GM21737 (cell line): ENCODE results near the gene GOLPH3.
"Not testable (repeated sequence)": the region's sequence is repeated elsewhere in the genome, so short reads cannot be mapped to it uniquely, and the experiment has no call there.

Experiments used
- ATAC-seq: cut with Tn5 transposase; IDR thresholded peaks from one replicate; pipeline ENCODE4 v1.9.1; 2021; ENCODE audit warnings: mild to moderate bottlenecking, moderate library complexity; ENCODE audit not compliant: unreplicated experiment

The GOLPH3 gene

DNA sequence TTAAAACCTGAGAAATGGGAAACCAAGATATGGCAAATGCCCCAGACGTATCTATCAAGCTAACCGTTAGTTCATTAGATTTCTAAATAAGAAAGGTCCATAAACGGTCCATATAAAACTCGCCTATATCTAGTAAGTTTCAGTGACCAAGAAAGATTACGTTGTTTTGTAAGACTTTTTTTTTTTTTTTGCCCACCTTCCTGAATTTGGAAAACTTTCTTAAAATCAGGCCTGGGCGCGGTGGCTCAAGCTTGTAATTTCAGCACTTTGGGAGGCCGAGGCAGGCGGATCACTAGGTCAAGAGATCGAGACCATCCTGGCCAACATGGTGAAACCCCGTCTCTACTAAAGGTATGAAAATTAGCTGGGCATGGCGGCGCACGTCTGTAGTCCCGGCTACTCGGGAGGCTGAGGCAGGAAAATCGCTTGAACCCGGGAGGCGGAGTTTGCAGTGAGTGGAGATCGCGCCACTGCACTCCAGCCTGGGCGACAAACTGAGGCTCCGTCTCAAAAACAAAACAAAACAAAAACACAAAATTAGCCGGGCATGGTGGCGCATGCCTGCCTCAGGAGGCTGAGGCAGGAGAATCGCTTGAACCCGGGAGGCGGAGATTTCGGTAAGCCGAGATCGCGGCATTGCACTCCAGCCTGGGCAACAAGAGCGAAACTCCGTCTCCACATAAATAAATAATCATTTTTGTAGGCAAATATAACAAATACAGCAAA lies 1.8 kb downstream of the GOLPH3 start:
- ATAC-seq = not testable (repeated sequence)

DNA sequence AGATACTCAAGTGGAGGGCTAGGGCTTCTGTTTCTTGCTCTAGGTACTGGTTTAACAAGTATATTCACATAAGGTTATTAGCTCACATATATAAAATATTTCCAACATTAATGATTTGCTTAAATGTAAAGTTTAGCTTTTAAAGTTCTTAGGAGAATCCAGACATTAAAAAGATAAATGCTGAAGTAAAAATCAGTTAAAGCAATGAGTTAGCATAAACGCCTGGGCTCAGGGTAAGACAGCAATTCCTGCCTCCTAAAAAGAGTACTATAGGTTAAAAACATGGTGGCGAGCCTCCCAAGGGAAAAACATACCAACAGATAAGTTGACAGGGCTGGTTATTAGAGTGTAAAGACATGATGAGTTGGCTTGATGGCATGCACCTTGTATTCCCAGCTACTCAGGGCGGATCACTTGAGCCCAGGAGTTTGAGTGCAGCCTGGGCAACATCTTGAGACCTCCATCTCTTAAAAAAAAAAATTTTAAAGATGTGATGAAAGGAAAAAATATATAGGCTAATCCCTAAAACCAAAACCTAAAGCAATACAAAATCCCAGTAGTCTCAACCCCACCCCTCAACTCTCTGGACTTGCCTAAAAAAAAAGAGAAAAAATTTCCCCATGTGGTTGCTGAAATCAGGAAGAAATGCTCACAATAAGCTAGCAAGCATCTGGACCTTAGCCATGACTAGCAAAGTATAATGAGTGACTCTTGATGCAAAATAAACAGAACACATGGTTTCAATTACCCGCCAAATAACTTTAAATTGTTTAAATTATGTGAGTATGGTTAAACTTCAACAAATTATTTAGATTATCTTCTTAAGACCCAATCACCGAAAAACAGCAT lies 3.6 kb downstream of the GOLPH3 start:
- no peak for ATAC-seq

DNA sequence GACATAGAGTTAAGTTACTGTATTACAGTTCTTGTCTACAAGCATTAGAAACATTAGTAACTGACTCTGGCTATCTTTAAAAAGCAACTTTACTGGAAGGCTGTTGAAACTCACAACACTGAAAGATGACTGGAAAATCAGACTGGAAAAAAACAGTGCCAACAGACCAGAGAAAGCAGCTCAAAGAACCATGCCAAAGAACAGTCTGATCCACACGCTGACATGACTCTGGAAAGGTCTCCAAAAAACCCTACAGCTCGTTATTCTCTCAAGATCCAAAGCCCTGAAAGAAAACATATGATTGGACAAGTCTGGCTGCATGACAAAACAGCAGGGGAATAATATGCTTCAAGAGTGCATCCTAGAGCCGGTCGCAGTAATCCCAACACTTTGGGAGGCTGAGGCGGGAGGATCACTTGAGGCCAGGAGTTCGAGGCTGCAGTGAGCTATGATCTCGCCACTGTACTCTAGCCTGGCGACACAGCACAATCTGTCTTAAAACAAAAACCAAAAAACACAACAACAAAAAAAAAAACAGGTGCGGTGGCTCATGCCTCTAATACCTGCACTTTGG lies 5.6 kb downstream of the GOLPH3 start:
- no peak for ATAC-seq

DNA sequence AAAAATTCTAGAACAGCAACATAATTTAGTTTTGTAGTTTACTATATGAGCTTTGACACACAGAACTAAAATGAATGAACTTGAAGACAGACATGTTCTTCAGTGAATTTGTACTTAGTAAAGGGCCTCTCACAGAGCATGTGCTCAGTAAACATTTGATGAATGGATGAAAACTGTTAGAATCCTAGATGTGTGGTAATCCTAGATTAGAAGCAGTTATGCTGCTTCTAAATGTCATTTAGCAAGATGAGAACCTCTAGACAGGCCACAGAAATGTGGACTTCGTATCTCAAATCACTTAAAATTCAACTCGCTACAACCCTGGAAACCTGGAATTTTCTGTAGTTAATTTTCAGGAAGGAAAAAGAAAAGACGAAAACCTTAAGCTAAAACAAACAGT lies 8.5 kb downstream of the GOLPH3 start:
- ATAC-seq = no peak

DNA sequence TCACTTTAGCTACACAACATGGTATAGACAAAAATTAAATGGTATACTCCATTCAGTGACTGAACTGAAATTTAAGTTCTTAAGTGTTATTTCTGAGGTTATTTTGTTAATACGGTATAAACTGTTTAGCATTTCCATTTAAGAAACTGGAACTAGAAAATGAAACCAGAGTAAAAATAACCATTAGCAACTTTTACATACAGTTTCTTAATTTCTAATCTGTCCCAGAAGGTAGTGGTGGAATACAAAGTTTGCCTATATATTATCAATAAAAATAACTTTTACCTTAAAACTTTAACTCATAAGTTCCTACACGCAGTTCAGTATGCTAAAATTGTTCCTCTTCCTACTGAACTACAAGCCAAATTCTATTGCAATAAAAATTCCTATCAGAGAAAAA lies 10.3 kb downstream of the GOLPH3 start:
- ATAC-seq = no peak

DNA sequence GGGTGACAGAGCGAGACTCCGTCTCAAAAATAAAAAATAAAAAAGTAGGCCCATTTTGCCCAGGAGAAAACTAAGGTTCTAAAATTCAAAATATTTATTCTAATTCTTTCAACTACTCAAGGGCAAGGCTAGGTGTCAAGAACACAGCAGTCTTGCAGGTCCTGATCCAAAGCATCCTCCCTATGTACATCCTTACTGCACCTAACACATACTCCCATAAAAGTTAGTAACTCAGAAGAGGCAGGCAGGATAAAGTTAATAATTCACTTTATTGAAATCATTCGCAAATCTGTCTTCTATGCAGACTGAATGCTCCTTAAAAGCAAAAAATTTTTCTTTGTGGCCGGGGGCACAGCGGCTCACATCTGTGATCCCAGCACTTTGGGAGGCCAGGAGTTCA lies 11.1 kb downstream of the GOLPH3 start:
- no peak for ATAC-seq

DNA sequence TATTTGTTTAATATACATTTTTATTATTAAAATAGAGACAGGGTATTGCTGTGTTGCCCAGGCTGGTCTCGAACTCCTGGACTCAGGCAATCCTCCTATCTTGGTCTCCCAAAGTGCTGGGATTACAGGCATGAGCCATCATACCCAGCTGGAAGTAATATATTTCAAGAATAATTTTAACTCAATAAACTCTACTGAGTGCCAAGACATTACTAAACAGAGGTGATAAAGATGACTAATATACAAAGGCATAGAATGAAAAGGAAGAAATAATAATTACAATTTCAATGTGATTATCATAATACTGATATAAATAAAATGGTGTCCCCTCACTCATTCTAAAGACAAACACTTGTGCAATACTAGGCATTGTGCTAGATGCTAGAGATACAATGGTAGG lies 13.9 kb downstream of the GOLPH3 start:
- no peak for ATAC-seq

DNA sequence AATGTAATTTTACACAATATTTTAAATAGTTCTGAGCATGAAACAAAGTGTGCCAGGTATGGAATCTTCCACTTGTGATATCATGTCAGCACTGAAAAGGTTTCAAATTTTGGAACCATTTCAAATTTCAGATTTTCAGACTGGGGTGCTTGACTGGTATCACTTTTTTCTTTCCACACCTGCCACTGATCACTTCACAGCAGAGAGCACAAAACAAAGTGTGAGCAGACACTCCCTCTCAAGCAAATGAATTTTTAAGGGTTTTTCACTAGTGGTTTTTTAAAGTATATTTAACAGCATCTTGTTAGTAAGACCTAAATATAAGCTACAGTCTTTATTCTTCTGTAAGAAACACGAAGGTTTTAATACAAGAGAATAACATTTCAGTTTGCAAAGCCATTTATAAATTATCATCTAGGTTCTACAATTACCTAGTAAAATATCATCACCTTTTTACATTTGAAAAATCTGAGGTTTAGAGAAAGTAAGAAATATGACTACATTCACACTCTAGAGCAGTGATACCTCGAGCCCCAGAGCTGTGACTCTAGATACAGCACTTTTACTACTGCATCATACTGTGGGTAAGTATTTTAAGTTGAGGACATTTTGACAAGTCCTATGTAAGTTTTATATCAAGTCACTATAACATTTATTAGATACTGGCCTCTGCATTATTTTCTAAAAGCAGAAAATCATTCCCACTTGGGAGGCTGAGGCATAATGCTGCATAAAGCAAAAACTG lies 14.6 kb downstream of the GOLPH3 start:
- no peak for ATAC-seq

DNA sequence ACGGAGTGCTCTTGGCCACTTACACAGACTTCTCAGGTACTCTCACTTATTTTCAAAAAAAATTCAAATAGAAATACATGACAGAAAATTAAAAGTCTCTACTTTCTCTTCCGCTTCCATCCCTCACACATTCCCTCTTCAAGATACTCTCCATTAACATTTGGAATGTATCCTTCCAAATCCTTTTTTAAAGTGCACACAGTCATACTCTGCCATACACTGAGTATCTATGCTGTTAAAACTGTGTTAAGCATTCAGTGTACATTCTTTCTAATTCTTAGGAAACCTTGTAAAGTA lies 15.5 kb downstream of the GOLPH3 start:
- ATAC-seq = no peak

DNA sequence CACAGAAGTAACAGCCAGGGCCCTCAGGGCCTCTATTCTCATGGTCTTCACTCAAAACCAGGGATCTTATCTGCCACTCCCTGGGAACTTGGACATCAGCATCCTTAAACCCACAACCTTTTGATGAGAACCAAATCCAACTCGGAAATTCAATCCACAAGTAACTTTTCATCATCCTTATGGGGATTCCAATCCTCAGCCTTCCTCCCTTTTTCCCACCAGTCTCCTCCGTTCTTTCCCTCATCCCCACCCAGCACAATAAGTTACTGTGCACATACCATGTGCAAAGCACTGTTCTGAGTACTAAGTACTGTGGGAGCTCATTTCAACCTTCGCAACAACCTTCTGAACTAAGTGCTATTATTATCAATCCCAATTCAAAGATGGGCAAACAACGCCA lies 17.0 kb downstream of the GOLPH3 start:
- ATAC-seq = no peak

DNA sequence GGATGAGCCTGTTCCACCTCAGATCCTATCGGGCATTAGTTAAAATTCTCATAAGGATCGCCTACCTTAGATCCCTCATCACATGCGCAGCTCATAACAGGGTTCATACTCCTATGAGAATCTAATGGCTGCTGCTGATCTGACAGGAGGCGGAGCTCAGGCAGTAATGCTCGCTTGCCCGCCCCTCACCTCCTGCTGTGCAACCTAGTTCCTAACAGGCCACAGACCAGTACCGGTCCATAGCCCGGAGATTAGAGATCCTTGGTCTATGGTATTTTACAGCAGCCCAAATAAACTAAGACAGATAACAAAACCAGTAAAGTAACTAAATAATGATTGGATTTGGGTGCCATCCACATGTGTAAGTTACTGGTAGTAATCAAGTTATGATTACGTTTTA lies 17.5 kb downstream of the GOLPH3 start:
- ATAC-seq = no peak

DNA sequence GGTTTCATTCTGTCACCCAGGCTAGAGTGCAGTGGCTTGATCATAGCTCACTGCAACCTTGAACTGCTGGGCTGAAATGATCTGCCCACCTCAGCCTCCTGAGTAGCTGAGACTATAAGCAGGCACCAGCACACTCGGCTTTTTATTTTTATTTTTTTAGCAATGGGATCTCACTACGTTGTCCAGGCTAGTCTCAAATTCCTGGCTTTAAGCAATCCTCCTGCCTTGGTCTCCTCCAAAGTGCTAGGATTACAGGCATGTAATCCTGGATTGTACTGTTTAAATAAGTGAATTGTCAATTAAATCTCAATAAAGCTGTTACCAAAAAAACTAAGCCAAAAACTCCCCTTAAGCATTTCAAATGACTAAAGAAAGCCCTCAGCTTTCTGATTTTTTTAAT lies 18.9 kb downstream of the GOLPH3 start:
- no peak for ATAC-seq

DNA sequence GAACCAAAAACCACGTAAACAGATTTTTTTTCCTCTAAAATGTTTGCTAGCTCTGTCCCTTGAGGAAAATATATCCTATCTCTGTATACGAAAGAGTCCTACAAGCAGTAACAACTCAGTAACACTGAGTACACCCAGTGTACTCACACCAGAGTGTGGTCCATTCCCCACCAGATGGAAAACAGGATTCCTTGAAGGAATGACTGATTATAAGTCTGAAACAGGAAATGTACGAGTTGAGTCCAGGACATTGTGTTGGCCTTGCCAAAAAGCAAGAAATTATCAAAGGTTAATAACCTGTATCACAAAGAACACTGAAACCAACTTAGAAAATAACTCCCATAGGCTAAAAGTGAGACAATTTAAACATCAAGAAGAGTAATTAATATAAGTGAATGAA lies 20.4 kb downstream of the GOLPH3 start:
- ATAC-seq = no peak

DNA sequence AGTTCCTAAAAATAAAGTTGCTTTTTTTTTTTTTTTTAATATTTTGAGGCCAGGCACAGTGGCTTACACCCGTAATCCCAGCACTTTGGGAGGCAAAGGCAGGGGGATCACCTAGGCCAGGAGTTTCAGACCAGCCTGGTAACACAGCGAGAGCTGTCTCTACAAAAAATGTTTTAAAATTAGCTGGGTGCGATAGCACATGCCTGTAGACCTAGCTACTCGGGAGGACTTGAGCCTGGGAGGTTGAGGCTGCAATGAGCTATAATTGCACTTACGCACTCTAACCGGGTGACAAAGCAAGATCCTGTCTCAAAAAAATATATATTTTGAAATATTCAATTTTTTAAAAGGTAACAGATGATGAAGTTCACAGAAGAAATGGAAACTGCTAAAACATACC lies 22.9 kb downstream of the GOLPH3 start:
- no peak for ATAC-seq

DNA sequence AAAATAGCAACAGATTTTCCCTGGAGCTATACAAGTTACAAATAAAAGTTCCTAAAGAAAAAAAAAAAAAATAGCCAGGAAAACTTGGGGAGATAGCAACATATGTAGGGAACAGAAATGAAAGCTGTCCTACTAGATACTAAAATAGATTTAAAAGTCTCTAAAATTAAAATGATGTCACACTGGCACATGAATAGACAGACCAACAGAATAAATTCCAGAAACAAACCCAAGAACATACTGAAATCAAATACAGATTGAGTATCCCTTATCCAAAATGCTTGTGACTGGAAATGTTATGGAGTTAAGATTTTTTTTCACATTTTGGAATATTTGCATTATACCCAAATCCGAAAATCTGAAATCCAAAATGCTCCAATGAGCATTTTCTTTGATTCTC lies 23.8 kb downstream of the GOLPH3 start:
- ATAC-seq = no peak

DNA sequence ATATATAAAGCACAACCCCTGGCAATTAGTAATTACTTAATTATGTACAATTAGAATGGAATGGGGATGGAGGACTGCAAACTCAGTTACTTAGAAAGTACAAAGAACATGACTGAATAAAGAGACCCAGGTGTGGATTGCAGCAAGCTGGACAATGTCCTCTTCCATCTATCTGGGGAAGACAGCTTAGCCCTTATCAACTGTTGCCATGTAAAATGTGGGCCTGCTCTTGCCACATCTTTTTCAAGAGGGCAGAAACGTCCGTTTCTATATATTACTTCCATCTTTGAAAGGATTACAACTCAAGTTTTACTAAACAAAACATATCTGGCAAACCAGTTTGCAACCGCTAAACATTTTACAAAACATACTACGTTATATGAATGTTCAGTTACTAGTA lies 26.2 kb downstream of the GOLPH3 start:
- no peak for ATAC-seq

DNA sequence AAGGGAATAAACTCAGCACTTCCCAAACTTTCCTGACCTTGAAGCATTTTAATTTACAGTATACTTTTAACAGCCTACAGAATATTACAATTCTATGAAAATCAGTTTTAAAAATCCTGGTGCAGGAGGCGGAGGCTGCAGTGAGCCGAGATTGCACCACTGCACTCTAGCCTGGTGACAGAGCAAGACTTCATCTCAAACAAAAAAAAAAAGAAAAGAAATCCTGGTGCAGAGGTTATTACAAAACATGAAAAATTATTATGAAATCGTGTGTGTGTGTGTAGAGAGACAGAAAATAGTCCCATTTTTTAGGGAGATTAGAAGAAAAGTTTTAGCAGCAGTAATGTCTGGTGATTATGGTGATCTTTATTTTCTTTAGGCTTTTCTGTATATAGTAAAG lies 26.9 kb downstream of the GOLPH3 start:
- ATAC-seq = no peak

DNA sequence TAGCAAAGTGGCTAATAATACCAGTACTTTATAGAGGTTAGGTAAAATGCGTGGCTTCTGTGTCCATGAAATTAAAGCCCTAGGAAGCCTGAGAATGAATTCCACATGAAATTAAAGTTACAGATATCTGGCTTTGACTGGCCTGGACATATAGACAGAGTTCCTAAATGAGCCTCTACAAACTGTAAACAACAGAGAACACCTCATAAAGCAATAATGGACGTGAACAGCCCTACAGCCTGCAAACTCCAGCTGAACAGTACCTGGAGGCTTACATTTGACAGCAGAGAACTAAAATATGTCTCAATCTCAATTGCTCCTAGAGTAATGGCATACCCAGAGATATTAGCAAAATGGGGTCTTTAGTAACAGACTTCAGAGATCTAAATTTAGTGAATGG lies 28.7 kb downstream of the GOLPH3 start:
- ATAC-seq = no peak

DNA sequence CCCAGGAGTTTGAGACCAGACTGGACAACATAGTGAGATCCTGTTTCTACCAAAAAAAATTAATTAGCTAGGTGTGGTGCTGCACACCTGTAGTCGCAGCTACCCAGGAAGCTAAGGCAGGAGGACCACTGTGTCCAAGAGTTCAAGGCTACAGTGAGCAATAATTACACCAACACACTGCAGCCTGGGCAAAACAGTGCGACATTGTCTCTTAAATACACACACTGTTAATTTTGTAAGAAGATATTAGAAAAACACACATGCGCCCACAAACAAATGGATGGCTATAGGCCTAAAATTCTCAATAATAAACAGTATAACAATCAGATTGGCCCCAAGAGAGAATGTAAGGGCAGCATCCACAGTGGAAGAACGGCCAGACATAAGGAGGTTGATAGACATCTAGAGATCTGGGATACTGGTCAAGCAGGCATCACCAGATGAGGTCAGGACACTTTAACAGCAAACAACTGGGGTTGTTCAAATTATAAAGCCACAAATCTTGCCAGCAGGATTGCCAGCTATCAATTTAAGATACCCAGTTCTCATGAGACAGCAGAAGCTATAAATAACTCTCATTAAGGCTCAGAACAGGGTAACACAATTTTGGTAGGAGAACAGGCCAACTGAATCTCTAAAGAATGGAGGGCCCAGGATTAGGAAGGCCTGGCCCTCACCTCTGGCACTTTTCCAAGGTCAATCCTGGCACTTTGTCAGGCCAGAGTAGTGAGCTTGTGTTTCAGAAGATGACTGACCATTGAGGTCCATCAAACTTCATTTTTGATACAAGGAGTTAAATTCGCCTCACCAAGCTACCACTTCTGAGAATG lies 29.5 kb downstream of the GOLPH3 start:
- ATAC-seq = no peak

DNA sequence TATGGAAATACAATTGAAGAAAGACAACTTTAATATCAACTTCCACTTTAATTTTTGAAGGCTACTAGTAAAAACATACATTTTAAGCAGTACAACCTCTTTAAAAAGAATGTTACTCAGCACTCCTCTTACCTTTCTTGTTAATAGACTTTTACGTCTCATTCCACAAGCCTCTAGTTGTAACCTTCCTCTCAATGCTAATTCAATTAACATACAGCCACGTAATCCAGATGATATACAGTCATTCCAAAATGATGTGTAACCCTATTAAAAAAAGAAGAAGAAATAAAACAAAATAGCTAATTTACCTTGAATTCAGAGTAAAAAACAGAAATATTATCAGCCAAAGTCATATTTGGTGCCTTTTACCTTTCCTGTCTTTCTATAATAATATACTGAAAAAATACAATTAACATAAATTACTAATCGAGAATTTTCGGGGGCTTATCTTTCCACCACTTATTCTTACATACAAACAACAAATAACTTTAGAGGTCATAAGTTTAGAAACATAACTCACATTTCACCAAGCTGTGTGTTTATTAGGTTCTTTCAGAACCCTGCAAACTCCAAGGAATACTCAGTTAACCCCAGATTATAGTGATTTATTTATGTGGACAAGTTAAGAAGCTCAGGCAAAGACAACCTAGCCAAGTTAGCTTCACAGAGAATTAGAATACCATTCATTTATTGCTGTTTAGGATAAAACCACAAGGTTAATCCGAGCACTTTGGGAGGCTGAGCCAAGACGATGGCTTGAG lies 30.3 kb downstream of the GOLPH3 start:
- no peak for ATAC-seq
